GM19438 (cell line): ENCODE data around the gene THUMPD2.
"Not testable (repeated sequence)": the region's sequence is repeated elsewhere in the genome, so short reads cannot be mapped to it uniquely, and the experiment has no call there.

ENCODE experiments used
- ATAC-seq: cut with Tn5 transposase; IDR thresholded peaks from one replicate; pipeline ENCODE4 v1.9.1; 2021; ENCODE audit warnings: low read depth; ENCODE audit not compliant: unreplicated experiment

The THUMPD2 gene, protein sequence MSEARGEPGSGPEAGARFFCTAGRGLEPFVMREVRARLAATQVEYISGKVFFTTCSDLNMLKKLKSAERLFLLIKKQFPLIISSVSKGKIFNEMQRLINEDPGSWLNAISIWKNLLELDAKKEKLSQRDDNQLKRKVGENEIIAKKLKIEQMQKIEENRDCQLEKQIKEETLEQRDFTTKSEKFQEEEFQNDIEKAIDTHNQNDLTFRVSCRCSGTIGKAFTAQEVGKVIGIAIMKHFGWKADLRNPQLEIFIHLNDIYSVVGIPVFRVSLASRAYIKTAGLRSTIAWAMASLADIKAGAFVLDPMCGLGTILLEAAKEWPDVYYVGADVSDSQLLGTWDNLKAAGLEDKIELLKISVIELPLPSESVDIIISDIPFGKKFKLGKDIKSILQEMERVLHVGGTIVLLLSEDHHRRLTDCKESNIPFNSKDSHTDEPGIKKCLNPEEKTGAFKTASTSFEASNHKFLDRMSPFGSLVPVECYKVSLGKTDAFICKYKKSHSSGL

GRCh38 chr2:39778775-39779340 is at the start of gene THUMPD2:
THUMPD2 (minus strand) TSS chr2:39779258; CDS start chr2:39779239, 19 bp downstream.
- peak; percentile 73 for ATAC-seq

DNA sequence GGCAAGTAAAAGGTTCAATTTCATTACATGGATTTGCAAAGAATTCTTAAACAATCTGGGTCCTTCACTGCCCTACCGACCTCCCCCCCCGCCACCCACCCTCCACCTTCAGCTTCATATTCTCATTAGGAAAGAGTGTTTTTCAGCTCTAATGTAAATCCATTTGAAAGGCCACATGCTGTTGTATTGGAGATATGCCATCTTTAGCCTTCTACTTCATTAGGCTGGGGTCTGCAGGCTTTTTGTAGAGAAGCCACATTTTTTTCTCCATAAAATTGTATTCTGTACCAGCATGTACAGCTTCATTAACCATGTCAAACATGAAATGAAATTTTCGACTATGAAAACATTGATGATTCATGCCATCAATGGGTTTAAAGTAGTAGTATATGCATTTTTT is 42.8 kb upstream of the THUMPD2 start:
- no peak for ATAC-seq

GRCh38 chr2:39816845-39817244 is 37.8 kb upstream of the THUMPD2 start:
- ATAC-seq: no peak

GRCh38 chr2:39816428-39816827 is 37.4 kb upstream of the THUMPD2 start:
- no peak for ATAC-seq

DNA sequence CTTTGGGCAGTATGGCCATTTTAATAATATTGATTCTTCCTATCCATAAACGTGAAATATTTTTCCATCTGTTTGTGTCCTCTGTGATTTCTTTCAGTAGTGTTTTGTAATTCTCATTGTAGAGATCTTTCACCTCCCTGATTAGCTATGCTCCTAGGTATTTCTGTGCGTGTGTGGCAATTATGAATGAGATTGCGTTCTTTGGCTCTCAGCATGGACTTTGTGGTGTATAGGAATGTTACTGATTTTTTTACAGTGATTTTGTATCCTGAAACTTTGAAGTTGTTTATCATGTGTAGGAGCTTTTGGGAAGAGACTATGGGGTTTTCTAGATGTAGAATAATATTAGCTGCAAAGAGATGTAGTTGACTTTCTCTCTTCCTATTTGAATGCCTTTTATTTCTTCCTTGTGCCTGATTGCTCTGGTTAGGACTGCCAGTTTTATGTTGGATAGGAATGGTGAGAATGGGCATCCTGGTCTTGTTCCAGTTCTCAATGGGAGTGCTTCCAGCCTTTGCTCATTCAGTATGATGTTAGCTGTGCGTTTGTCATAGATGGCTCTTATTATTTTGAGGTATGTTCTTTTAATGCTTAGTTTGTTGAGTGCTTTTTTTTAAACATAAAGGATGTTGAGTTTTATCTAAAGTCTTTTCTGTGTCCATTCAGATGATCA is 27.0 kb upstream of the THUMPD2 start:
- ATAC-seq: no peak

GRCh38 chr2:39803839-39804238 is 24.8 kb upstream of the THUMPD2 start:
- ATAC-seq: no peak

DNA sequence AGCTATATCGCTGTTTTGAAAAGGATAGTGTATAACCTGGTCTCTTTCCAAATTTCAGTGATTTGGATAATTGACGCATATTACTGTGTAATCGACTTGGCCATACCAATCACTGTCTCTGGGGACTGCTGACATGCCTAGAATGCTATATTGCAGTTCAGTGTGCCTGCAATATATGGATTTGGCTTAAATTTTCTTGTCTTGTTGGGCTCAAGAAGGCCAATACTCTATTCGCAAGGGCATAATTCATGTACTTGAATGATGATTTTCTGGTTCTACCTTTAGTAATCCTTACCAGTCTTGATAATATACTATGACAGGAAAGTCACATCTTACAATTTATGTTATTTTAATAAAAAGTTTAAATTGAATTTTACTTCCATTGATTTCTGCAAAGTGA is 21.7 kb upstream of the THUMPD2 start:
- ATAC-seq: no peak

GRCh38 chr2:39796134-39796533 is 17.1 kb upstream of the THUMPD2 start:
- no peak for ATAC-seq

DNA sequence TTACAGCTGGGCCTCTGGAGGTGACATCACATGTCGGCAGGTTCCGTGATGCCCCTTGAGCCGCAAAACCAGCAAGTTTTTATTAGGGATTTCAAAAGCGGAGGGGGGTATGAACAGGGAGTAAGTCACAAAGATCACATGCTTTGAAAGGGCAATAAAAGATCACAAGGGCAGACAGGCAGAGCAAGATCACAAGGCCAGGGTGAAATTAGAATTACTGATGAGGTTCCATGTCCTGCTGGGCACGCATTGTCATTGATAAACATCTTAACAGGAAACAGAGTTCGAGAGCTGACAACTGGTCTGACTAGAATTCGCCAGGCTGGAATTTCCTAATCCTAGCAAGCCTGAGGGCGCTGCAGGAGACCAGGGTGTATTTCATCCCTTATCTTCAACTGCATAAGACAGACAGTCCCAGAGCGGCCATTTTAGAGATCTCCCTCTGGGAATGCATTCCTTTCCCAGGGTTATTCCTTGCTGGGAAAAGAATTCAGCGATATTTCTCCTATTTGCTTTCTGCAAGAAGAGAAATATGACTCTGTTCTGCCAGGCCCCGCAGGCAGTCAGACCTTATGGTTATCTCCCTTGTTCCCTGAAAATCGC is 11.3 kb upstream of the THUMPD2 start:
- ATAC-seq: not testable (repeated sequence)

DNA sequence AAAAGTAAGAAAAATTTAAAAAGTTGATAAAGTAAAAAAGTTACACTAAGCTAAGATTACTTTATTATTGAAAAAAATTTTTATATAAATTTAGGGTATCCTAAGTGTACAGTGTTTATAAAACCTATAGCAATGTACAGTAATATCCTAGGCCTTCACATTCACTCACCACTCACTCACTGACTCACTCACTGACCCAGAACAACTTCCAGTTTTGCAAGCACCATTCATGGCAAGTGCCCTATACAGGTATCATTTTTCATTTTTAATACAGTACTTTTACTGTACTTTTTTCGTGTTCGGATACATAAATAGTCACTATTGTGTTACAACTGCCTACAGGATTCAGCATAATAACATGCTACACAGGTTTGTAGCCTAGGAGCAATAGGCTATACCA is 8.9 kb upstream of the THUMPD2 start:
- ATAC-seq: no peak

DNA sequence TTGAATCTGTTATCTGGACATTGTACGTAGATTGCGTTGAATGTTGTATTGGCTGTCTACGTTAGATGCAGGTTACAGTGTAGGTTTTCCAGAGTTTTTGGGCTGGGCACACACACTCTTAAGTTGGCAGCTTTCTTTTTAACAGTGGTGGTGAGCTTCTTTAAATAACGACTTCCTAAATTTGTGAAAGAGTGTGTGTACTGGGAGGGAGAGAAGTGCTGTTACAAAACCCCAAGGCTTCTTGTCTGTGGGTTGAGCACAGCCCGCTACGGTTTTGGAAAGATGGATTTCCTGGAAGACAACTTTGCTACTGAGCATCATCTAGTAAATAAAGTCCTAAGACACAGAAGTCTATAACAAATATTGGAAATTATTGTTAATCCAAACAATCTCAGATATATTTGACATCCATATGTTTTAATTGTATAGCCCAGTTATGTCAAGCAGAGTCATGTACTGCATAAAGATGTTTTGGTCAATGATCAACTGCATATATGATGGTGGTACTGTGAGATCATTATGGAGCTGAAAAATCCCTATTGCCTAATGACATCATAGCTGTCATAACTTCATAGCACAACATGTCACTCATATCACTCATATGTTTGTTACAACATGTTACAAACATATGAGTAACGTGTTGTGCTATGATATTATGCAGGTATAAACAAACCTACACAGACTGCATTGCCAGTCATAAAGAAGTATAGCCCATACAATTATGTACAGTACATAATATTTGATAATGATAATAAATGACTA is 7.9 kb upstream of the THUMPD2 start:
- no peak for ATAC-seq

- ATAC-seq: no peak
Measured at GRCh38 chr2:39782591-39782990, 3.5 kb upstream of the THUMPD2 start.

DNA sequence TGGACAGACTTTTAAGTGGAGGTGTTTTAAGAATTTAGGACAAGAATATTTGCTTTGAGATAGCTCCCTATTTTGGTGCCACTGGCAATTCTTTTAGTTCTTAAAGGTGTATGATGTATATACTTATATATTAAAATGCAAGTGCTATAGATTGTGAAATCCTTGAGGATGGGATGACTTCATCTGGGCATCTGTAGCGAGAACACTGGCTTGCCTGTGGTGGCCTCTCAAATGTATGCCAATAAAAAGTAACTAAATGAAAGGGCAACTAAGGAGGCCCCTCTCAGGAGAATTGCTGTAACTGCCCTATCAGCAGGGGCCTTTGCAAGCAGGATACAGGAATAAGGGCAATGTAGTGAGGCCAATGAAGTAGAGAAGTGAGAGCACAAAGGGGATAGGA is 2.6 kb upstream of the THUMPD2 start:
- ATAC-seq: no peak

- no peak for ATAC-seq
Measured at GRCh38 chr2:39780825-39781600, 2.0 kb upstream of the THUMPD2 start.

DNA sequence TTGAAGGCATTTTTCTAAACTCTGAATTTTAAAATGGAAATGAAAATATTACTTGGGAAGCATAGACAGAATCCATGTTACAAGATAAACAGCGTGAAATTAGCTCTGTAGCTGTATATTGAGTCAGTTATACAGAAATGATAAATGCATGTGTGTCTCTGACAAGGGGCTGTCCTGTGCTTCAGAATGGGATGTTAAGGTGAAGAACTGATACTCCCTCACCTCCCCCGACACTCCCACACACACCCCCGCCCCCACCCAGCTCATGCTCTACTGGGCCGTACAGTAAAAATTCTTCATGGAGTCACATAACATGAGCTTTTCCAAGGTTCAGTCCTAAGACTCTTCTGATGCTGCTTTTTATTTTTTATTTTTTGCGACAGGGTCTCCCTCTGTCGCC is 869 bp upstream of the THUMPD2 start:
- ATAC-seq: no peak

- no peak for ATAC-seq
Measured at GRCh38 chr2:39779341-39779851, 338 bp upstream of the THUMPD2 start.

GRCh38 chr2:39778233-39778632 is 825 bp downstream of the THUMPD2 start:
- peak; percentile 1 for ATAC-seq

GRCh38 chr2:39772812-39773152 is 6.3 kb downstream of the THUMPD2 start:
- ATAC-seq: no peak

DNA sequence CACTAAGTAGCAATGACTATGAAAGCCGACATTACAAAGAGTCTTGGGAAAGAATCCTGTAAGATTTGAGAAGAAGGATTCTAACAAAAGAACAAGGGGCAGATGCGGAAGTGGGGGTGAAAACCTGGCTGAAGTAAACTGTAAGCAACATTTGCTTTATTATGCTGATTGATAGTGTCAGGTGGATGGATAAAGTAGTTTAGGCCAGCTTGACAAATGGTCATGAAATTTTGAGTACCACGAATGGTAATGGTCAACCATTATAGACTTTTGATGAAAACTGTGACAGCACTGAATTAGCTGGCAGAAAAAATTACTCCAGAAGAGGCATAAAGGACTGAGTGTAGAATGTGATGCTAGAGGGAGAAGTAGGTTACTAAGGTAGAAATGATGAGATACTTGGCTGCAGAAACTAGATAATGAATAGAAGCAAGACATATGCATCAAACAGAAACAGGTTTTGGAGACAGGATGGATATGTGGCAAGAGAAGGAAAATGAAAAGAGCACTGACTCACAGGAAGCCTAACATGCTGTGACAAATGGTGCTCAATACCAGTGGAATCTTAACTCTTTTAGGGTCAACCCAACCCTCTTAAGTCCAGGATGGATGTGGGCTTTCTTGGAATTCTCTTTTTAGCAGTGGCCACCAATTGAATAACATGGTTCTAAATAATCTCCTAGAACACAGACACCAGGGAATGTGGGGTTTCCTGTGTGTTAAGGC is 6.8 kb downstream of the THUMPD2 start:
- no peak for ATAC-seq
